Measurements from ENCODE around the gene GAS7.
A peak's percentile ranks its signal among the peaks of the same experiment; 100 is the strongest.
"Not testable (repeated sequence)": the region's sequence is repeated elsewhere in the genome, so short reads cannot be mapped to it uniquely, and the experiment has no call there.

GAS7 gene

GRCh38 chr17:9928601-9929333 is 269.6 kb downstream of the GAS7 start:
- DNase-seq (ENCODE audit: insufficient read length, low spot score): no peak
- no peak for FAIRE-seq

DNA sequence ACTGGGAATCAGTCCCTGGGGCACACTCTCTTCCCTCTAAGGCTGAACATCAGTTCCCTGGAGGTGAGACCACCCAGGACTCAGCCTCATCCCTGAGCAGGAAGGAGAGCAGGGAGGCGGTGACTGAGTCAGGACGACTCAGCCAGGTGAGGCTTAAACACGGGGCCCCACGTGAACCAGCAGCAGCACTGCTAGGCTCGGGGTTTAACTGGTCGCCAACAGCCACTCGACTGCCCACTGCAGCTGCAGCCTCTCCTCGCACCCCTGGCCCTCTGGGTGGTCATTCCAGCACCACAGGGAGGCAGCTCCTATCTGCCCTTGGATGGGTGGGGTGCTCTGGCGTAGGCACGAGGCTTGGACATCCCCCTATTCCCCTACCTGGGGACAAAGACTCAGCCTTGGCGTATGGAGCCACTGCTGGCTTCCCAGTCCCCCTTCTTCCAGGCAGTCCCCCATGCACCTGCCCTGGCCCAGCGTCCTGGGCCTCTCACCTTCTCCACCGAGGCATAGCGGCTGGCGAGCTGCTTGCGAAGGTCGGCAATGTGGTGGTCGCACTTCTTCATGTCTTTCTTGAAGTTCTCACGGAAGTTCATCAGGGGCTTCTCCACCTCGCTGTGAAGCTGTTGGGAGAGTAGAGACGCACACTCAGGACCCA is 272.1 kb downstream of the GAS7 start:
- DNase-seq (ENCODE audit: insufficient read length, low spot score): no peak
- FAIRE-seq: no peak

DNA sequence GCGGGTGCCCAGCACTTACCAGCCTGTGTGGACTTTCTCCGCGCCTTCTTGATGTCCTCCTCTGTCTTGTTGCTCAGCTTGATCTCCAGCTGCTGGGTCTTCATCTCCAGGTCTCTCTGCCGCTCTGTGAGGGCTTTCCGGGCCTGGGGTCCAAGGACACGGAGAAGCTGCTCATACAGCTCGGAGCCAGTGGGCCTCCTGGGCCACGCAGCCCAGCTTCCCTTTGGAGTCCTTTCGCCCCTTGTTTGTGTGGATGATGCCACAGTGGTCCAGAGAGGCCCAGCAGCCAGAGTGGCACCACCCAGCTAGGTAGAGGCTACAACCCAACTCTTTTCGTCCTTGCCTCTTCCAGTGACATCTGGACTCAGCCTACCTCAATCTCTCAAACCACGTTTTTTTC is 272.9 kb downstream of the GAS7 start:
- DNase-seq (ENCODE audit: insufficient read length, low spot score): no peak

GRCh38 chr17:9924735-9925191 is 273.6 kb downstream of the GAS7 start:
- peak; percentile 100 for FAIRE-seq

More for the DNA sequence above, 272.9 kb downstream of the GAS7 start:
- no peak for FAIRE-seq

DNA sequence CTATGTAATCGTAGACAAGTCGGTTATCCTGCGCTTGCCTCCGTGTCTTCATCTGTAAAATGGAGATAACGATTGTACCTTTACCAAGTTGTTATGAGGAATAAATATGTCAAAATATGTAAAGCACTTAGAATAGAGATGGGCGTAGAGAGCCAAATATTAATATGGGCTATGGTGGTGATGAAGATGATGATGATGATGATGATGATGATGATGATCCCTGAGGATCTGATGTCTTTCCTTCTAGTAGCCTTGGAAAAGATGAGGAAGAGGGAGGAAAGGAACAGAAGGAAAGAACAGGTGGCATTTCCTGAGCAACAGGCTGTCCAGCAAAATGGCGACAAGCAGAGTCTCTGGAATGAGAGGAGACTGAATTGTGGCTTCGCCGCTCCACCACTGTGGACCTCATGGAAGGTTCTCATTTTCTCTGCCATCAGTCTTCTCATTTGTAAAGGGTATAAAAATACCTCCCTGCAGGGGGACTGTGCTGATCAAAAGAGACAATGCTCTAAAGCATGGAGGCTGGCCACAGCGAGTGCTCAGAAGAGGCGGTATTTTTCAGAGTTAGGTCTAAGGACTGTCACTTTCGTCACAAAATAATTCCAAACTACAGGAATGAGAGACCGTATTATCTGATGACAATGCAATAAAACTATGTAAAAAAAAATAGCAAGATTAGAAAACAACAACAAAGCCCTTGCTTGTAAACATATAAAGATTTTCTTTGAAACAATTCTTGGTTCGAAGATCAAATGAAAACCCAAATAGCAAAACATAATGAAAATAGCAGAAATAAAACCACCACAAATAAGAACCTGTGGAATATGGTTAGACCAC is 276.2 kb downstream of the GAS7 start:
- DNase-seq (ENCODE audit: insufficient read length, low spot score) (no peak), FAIRE-seq (no peak)

More at GRCh38 chr17:9924735-9925191, 273.6 kb downstream of the GAS7 start:
- DNase-seq (ENCODE audit: insufficient read length, low spot score): peak; percentile 62

- not testable (repeated sequence) for DNase-seq (ENCODE audit: insufficient read length, low spot score); FAIRE-seq
Measured at GRCh38 chr17:9921216-9921615, 277.2 kb downstream of the GAS7 start.

- no peak for FAIRE-seq
- no peak for DNase-seq (ENCODE audit: insufficient read length, low spot score)
Measured at GRCh38 chr17:9918804-9919352, 279.5 kb downstream of the GAS7 start.

GRCh38 chr17:9918352-9918751 is 280.1 kb downstream of the GAS7 start:
- FAIRE-seq: no peak
- no peak for DNase-seq (ENCODE audit: insufficient read length, low spot score)

DNA sequence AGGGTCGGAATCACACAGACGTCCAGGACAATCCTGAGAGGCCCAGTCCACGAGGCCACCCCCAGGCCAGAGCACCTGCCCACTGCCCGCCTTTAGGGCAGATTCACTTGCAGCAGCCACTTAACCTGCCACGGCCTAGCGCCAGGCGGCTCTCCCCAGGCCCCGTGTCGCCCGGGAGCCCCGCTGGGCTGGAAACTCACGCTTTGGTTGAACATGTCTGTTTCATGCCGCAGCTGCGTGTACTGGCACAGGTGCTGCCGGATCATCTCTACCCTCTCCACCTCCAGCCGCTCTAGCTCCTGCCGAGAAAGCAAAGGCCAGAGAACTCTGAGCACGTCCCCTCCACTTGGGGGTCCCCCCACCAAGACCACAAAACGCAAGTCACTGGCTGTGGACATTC is 280.6 kb downstream of the GAS7 start:
- DNase-seq (ENCODE audit: insufficient read length, low spot score): no peak
- FAIRE-seq: no peak

- no peak for DNase-seq (ENCODE audit: insufficient read length, low spot score)
- FAIRE-seq: no peak
Measured at GRCh38 chr17:9917131-9917530, 281.3 kb downstream of the GAS7 start.

GRCh38 chr17:9916108-9916507 is 282.3 kb downstream of the GAS7 start:
- FAIRE-seq (no peak), DNase-seq (ENCODE audit: insufficient read length, low spot score) (no peak)

- no peak for FAIRE-seq
- no peak for DNase-seq (ENCODE audit: insufficient read length, low spot score)
Measured at GRCh38 chr17:9913476-9913875, 284.9 kb downstream of the GAS7 start.

DNA sequence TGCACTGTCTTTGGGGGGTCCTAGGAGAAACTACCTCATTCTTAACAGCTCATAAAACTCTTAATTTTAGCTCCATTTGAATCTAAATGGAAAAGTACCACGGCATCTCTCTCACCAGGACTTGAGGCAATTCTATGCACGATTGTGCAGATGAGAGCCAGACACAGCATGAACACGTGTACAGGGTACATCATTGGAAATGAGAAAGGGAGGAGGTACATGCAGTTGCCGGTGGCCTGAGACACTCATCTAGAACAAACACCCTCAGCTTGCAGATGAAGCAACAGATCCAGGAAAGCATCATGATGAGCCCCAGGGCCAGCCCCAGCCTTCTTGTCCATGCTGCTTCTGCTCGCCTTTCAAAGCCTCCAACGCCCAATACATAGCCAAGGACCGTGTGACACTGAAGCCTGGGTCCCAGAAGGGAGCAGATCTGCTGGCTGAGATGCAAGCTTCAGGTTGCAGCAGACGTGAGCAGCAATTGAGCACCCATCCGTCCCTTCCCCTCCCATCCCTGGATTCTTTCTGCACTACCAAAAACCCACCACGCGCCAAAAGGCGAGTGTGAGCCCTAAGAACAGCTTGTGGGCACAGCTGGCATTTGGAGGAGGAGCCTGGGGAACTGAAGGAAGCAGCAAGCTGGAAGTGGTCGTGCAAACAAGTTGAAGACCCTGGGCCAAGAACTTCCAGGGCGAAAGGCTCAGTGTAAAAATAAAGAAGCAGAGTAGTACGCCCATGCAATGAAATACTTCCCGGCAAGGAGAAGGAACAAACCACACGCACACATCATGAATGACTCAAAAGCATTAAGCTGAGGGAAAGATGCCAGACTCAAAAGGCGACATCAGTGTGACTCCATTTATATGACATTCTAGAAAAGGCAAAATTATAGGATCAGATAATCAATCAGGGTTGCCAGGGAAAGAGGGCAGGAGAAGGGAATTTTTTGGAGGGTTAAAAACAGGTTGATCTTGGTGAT is 286.0 kb downstream of the GAS7 start:
- no peak for DNase-seq (ENCODE audit: insufficient read length, low spot score)
- no peak for FAIRE-seq

GRCh38 chr17:9911089-9911488 is 287.3 kb downstream of the GAS7 start:
- FAIRE-seq: no peak
- no peak for DNase-seq (ENCODE audit: insufficient read length, low spot score)

- DNase-seq (ENCODE audit: insufficient read length, low spot score): no peak
Measured at GRCh38 chr17:9908649-9909042, 289.8 kb downstream of the GAS7 start.

DNA sequence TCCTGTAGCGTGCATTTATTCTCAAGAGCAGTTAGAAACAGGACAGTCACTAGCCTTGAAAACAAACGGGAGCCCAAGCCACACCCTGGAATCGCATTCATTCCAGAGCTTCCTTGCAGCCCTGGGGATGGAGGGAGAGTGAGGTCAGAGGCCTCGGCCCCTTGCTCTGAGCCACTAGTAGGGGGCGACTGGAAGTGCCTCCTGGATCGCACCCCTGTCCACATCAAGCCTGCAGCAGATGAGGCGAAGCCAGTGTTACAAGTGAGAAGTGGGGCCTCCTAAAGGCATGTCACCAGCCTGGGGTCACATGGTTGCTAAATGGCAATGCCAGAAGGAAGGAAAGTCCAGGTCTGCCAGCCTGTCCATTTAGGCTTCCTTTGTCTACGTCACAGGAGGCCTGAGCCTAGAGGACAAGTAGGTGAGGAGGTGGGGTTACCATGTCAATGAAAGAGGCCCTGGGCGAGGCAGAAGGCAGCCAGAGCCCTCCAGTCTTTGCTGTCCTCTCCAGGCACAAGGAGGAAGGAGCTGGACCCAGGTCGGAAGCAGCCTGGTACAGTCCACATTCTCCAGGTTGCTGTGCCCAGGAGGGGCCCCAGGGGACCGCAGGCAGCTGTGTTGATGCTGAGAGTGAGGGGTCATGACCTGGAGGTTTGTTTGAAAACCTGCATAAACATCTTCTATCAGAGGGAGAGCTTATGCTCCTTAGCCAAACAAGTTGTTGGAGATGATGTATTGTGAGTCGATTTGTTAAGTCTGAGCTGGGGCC is 290.3 kb downstream of the GAS7 start:
- DNase-seq (ENCODE audit: insufficient read length, low spot score) (no peak), FAIRE-seq (no peak)

More at GRCh38 chr17:9908649-9909042, 289.8 kb downstream of the GAS7 start:
- no peak for FAIRE-seq

DNA sequence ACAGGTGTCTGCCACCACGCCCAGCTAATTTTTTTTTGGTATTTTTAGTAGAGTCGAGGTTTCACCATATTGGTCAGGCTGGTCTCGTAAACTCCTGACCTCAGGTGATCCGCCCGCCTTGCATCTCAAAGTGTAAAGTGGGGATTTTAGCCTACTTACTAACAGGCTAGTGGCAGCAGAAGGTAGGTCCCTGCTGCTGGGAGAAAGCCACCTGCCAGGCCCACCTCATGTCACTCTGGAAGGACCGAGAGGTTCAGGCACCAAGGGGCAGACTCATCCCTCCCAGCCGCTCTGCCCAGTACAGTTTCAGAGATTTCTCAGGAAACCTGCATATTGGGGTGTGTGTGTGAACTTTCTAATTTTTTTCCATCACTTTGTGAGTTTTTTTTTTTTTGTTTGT is 291.3 kb downstream of the GAS7 start:
- DNase-seq (ENCODE audit: insufficient read length, low spot score): no peak
- FAIRE-seq: no peak

DNA sequence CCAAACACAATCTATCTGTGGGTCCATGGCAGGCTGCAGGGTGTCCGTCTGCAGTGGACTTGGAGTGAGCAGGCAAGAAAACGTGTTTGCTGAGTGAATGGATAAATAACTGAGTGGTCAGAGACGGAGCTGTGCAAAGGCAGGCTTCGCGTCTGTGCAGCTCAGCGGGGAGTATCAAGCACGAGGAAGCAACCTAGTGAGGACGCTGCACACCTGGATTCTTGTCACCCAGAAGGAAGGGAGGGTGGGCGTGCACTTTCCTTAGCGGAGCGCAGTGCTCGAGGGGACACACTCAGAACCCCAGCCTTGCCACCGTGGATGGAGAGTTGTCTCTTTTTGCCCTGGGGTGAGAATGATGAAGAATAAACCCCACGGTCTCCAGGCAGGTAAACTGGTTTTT is 291.8 kb downstream of the GAS7 start:
- DNase-seq (ENCODE audit: insufficient read length, low spot score) (no peak), FAIRE-seq (no peak)

GRCh38 chr17:9905902-9906301 is 292.5 kb downstream of the GAS7 start:
- FAIRE-seq (peak; percentile 67), DNase-seq (ENCODE audit: insufficient read length, low spot score) (peak; percentile 70)

All from GM19239 (cell line).